GM19328 (cell line): Measurements from ENCODE around the gene DLG5.

Source experiments
- ATAC-seq: cut with Tn5 transposase; IDR thresholded peaks from one replicate; pipeline ENCODE4 v1.9.1; 2021; ENCODE audit warnings: mild to moderate bottlenecking, moderate library complexity; ENCODE audit not compliant: unreplicated experiment

DLG5 gene

GRCh38 chr10:77872151-77872946, 54.2 kb downstream of the DLG5 start:
- no peak for ATAC-seq

- ATAC-seq: no peak
Measured at GRCh38 chr10:77869626-77870420, 56.7 kb downstream of the DLG5 start.

- ATAC-seq: no peak
Measured at GRCh38 chr10:77868523-77868922, 58.0 kb downstream of the DLG5 start.

GRCh38 chr10:77867124-77867719, 59.3 kb downstream of the DLG5 start:
- ATAC-seq: no peak

GRCh38 chr10:77866598-77866997, 60.0 kb downstream of the DLG5 start:
- ATAC-seq: no peak

GRCh38 chr10:77865580-77866324, 60.8 kb downstream of the DLG5 start:
- no peak for ATAC-seq

GRCh38 chr10:77864151-77864851, 62.3 kb downstream of the DLG5 start:
- no peak for ATAC-seq

GRCh38 chr10:77863446-77863845, 63.1 kb downstream of the DLG5 start:
- no peak for ATAC-seq

GRCh38 chr10:77862595-77862994, 64.0 kb downstream of the DLG5 start:
- ATAC-seq: no peak

GRCh38 chr10:77861366-77861765, 65.2 kb downstream of the DLG5 start:
- ATAC-seq: no peak

GRCh38 chr10:77859865-77860282, 66.7 kb downstream of the DLG5 start:
- ATAC-seq: no peak

GRCh38 chr10:77859200-77859864, 67.2 kb downstream of the DLG5 start:
- no peak for ATAC-seq

- ATAC-seq: no peak
Measured at GRCh38 chr10:77857272-77857671, 69.3 kb downstream of the DLG5 start.

- no peak for ATAC-seq
Measured at GRCh38 chr10:77856566-77856965, 70.0 kb downstream of the DLG5 start.

- ATAC-seq: no peak
Measured at GRCh38 chr10:77855404-77856155, 71.0 kb downstream of the DLG5 start.

GRCh38 chr10:77854115-77854514, 72.4 kb downstream of the DLG5 start:
- ATAC-seq: no peak

- no peak for ATAC-seq
Measured at GRCh38 chr10:77853256-77853655, 73.3 kb downstream of the DLG5 start.

- ATAC-seq: no peak
Measured at GRCh38 chr10:77850620-77851231, 75.8 kb downstream of the DLG5 start.
